HG02938 (cell line): ENCODE data around the gene HIC1.

ENCODE experiments used
- ATAC-seq: cut with Tn5 transposase; IDR thresholded peaks from one replicate; pipeline ENCODE4 v1.9.1; 2021; ENCODE audit warnings: mild to moderate bottlenecking, moderate library complexity; ENCODE audit not compliant: unreplicated experiment

HIC1 gene

GRCh38 chr17:2101448-2102257 lies 46.8 kb downstream of the HIC1 start:
- no peak for ATAC-seq

GRCh38 chr17:2102931-2103809 lies 48.3 kb downstream of the HIC1 start:
- ATAC-seq = no peak

GRCh38 chr17:2105663-2106062 lies 50.8 kb downstream of the HIC1 start:
- ATAC-seq = no peak

GRCh38 chr17:2106308-2106955 lies 51.5 kb downstream of the HIC1 start:
- no peak for ATAC-seq

GRCh38 chr17:2107050-2107449 lies 52.1 kb downstream of the HIC1 start:
- no peak for ATAC-seq

- no peak for ATAC-seq
These were observed 52.6 kb downstream of the HIC1 start for GRCh38 chr17:2107506-2107905.

- no peak for ATAC-seq
These were observed 53.3 kb downstream of the HIC1 start for GRCh38 chr17:2108170-2108569.

GRCh38 chr17:2110436-2110835 lies 55.5 kb downstream of the HIC1 start:
- no peak for ATAC-seq

- ATAC-seq = no peak
These were observed 56.8 kb downstream of the HIC1 start for GRCh38 chr17:2111691-2112090.
